C4-2B (cell line): ENCODE data around the gene EPS8L3.

Source experiments
- H3K27ac ChIP-seq: fragments of 450-650 bp; 2 replicates; pipeline ENCODE4 v1.5.1; 2017
- CTCF ChIP-seq: fragments of 450-650 bp; conservative IDR thresholded peaks from 2 replicates; pipeline ENCODE4 v1.5.1; 2017; ENCODE audit warnings: mild to moderate bottlenecking
- ZFX ChIP-seq: fragments of 450-650 bp; IDR thresholded peaks from 2 replicates; pipeline ENCODE4 v1.6.1; 2017

Gene EPS8L3

GRCh38 chr1:109764561-109765482 lies 1.1 kb upstream of the EPS8L3 start:
- no peak for TF ChIP-seq CTCF
- no peak for TF ChIP-seq ZFX
- no peak overlapping the region for H3K27ac ChIP-seq

DNA sequence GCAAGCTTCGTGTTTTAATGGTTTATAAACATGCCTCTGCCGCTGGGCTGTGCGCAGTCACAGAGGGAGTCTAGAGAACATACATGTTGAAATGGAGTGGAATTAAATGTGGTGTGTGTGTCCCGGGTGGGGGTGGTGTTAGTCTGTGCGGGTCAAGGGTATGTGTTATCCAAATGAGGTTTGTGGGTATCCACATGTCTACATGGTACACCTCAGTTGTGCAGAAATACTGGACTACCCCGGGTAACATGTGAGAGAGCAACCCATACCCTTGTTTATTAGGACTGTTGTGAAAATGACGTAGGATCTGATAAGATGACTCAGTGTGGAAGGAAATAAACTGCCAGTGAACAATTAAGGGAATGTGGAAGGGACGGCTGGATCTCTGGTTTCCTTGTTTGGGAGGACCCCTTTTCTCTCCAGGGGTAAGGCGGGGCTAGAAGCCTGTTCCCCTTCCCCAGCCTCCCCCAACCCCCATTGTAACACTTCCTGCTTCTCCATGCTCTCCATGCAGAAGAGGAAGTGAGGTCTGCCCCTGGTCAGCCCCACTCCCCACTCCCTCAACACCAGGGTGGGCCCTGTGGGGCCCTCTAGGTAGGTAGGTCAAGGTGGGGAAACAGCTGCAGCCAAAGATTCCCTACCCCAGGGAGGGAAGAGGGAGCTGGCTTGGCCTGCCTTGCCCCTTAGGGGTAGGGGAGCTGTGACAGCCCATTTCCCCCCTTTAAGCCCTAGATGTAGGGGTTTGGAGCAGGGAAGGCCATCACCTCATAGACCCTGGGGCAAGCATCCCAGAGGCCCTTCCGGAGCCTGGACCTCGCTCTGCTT lies 690 bp downstream of the EPS8L3 start:
- H3K27ac ChIP-seq: no peak overlapping the region
- TF ChIP-seq ZFX (no peak), CTCF (no peak)

DNA sequence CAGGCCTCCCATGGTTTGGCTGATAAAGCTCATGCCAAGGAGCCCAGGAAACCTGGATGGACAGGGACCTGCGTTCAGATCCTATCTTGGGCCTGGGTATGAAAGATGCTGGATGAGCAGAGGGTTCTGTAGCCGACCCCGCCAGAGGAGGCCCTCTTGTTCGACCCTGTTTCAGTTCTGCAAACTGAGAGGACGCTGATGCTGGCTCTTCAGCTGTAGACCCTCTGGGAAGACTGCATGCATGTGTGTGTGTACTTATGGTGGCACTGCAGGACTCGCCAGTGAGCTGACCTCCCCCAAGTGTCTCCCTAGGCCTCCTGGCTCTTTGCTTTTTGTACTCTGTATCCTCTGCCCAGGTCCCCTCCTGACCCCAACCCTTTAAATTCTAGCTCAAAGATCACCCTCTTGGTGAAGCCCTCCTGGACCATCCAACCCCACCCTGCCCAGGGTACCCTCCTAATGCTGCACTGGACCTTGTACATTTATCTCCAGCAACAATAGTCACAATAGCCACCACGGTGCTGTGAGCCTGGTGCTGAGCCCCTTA lies 1.6 kb downstream of the EPS8L3 start:
- no peak overlapping the region for H3K27ac ChIP-seq
- TF ChIP-seq ZFX (no peak), CTCF (no peak)

DNA sequence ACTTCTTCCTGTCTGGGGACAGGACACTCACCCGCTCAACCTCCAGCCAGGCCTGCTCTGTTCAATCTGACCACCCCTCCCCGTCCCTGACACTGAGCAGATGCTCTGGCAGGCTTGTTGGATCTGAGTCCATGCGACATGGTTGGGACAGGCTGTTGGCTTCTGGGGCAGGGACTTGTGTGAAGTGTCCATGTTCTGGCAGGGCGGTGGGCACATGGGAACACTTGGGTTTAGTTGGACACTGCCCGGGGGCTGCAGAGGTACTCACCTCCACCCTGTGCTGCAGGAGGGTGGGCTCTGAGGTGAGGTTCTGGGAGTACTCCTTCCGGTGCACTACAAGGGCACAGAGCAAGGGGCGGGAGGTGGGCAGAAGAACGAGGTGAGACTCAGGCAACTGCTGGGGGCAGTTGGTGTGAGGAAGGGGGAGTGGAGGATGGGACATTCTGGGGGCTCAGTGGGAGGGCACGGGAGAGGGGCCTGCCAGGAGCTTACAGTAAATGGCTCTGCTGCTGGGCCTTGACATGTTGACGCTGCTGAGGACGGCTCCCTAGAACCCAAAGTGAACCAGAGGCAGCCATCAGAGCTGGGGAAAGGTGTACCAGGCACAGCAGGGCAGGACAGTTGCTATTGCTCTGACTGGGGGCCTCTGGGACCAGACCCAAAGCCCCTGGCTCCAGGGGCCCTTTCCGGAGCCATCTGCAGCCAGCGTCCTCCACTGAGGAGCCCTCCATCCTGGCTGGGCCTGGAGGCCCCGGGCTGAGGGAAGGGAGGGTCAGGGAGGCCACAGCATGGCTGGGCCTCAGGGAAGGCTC lies 2.3 kb downstream of the EPS8L3 start:
- no peak overlapping the region for H3K27ac ChIP-seq
- TF ChIP-seq ZFX (no peak), CTCF (no peak)

GRCh38 chr1:109760581-109761226 lies 3.0 kb downstream of the EPS8L3 start:
- no peak overlapping the region for H3K27ac ChIP-seq
- TF ChIP-seq ZFX: no peak
- TF ChIP-seq CTCF: no peak

DNA sequence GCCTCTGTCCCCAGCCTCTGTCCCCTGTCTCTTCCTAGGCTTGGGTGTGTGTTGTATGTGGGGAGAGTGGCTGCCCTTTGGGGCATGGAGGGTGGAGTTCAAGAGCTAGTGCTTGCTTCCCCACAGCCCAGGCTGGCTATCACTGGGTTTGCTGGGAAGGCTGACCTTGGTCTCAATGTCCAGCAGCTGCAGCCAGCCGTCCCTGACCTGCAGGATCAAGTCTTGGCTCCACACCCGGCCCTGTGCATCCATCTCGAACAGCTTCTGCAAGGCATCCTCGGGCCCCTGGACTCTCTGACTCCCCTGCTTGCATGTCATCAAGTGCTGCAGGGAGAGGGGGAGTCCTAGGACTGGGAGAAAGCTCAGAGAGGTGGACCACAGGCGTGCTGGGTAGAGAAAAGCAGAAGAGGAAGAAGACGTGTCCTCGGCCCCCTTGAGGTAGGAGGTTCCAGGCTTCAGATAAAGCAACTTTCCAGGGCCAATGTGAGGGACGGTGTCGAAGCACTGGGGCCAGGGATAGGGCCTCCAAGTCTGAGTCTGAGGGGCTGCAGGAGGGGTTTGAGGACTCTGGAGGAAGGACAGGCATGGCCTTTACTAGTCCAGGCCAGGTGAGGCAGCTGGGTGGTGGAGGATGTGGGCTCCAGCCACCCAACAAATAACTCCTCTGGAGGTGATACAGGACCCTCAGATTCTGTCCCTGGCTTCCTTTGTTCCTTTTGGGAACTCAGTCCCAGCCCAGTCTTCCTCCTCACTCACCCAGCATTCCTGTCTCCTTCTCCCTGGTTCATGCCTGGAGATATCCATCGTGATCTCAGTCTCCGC lies 4.0 kb downstream of the EPS8L3 start:
- H3K27ac ChIP-seq: no peak overlapping the region
- TF ChIP-seq ZFX (no peak), CTCF (no peak)
